H1 (cell line): ENCODE measurements around the gene HOTAIR. TPM values are rescaled to one million over a fixed set of nuclear protein-coding genes. Genes with fewer than 3 reads are reported as not detected.

Experiments used
- CTCF ChIA-PET: fragments of 300-600 bp; sonication (Branson Sonifier 250); formaldehyde crosslinking; loops from one replicate; lab custom pipeline; 2021; ENCODE audit not compliant: partially characterized antibody; lab: Charles Lee
- POLR2A ChIA-PET: fragments of 300-600 bp; sonication (Branson Sonifier 250); formaldehyde crosslinking; loops from one replicate; lab custom pipeline; 2021; ENCODE audit warnings: inconsistent platforms; ENCODE audit not compliant: partially characterized antibody; lab: Charles Lee
- DNase-seq, 2 experiments: peaks; one replicate each; pipeline versions ENCODE4 v3.0.0 to v3.0.0-alpha.2; 2010 to 2022; ENCODE audit warnings: low spot score in 2 of 2, low read depth in 1 of 2, mixed read lengths in 1 of 2
- FAIRE-seq: peaks from 2 replicates; lab custom pipeline; 2011; peaks lifted over from hg19 to GRCh38; lab: Jason Lieb, UNC
- H2AFZ ChIP-seq: 2 replicates; pipeline ENCODE4 v1.8.1; 2012; ENCODE audit warnings: low read length, inconsistent platforms
- H2AK5ac ChIP-seq: 2 replicates; pipeline ENCODE4 v1.6.1; 2013; ENCODE audit warnings: low read depth, low read length
- H2BK120ac ChIP-seq: replicated peaks from 2 replicates; pipeline ENCODE3; 2013; ENCODE audit warnings: low read depth, low read length, inconsistent platforms
- H2BK12ac ChIP-seq: 2 replicates; pipeline ENCODE4 v1.6.1; 2013; ENCODE audit warnings: low read depth, low read length
- H2BK15ac ChIP-seq: 2 replicates; pipeline ENCODE4 v1.6.1; 2013; ENCODE audit warnings: low read length
- H2BK20ac ChIP-seq: 2 replicates; pipeline ENCODE4 v1.6.1; 2013; ENCODE audit warnings: low read length
- H2BK5ac ChIP-seq: 2 replicates; pipeline ENCODE4 v1.6.1; 2013; ENCODE audit warnings: low read depth, low read length
- H3K14ac ChIP-seq: 2 replicates; pipeline ENCODE4 v1.6.1; 2013; ENCODE audit warnings: inconsistent platforms; ENCODE audit not compliant: insufficient read length
- H3K18ac ChIP-seq: 2 replicates; pipeline ENCODE4 v1.6.1; 2013; ENCODE audit warnings: low read length; ENCODE audit errors: extremely low read depth
- H3K23ac ChIP-seq: 2 replicates; pipeline ENCODE4 v1.6.1; 2013; ENCODE audit warnings: inconsistent platforms; ENCODE audit not compliant: insufficient read length
- H3K23me2 ChIP-seq: 2 replicates; pipeline ENCODE4 v1.6.1; 2013; ENCODE audit warnings: low read depth, low read length
- H3K27ac ChIP-seq: 2 replicates; pipeline ENCODE4 v1.6.1; 2011; ENCODE audit warnings: low read depth, low read length, inconsistent platforms
- H3K27me3 ChIP-seq, 4 experiments: replicated peaks in 1 of 4; 1 replicate in 1 of 4; 2 replicates in 3 of 4; pipeline versions ENCODE4 v1.6.1 to v1.8.1; 2011 to 2013; ENCODE audit warnings: low read length in 3 of 4, mild to moderate bottlenecking in 3 of 4, inconsistent platforms in 2 of 4, mixed read lengths in 2 of 4, moderate library complexity in 1 of 4; ENCODE audit not compliant: control insufficient read depth in 3 of 4, insufficient read depth in 3 of 4; ENCODE audit errors: extremely low read depth in 1 of 4
- H3K36me3 ChIP-seq, 4 experiments: 2 replicates each; pipeline versions ENCODE4 v1.6.1 to v1.8.1; 2011 to 2013; ENCODE audit warnings: mild to moderate bottlenecking in 4 of 4, low read length in 3 of 4, moderate library complexity in 2 of 4, control low read depth in 1 of 4, inconsistent platforms in 1 of 4; ENCODE audit not compliant: insufficient read depth in 4 of 4, control insufficient read depth in 2 of 4
- H3K4ac ChIP-seq: replicated peaks from 2 replicates; pipeline ENCODE3; 2013; ENCODE audit warnings: low read length, low read depth, mixed read lengths, inconsistent platforms; ENCODE audit not compliant: insufficient read length
- H3K4me1 ChIP-seq, 4 experiments: replicated peaks in 1 of 4; 1 replicate in 1 of 4; 2 replicates in 3 of 4; pipeline versions ENCODE4 v1.6.1 to v1.8.1; 2011 to 2013; ENCODE audit warnings: low read length in 3 of 4, inconsistent platforms in 2 of 4, mixed read lengths in 1 of 4; ENCODE audit not compliant: insufficient read depth in 4 of 4, control insufficient read depth in 3 of 4
- H3K4me2 ChIP-seq, 2 experiments: 2 replicates each; pipeline versions ENCODE4 v1.6.1 to v1.8.1; 2011 to 2013; ENCODE audit warnings: low read depth in 2 of 2, low read length in 2 of 2, control low read depth in 1 of 2, inconsistent platforms in 1 of 2, mild to moderate bottlenecking in 1 of 2; ENCODE audit not compliant: insufficient read depth in 1 of 2
- H3K4me3 ChIP-seq, 4 experiments: fragments of 200-600, 300-600 bp in 1 of 4; sonication (generic), shearing (Covaris generic), sonication (Bioruptor Twin) in 1 of 4; 2 replicates each; pipeline versions ENCODE4 v1.5.1 to v1.8.1; 2011 to 2016; ENCODE audit warnings: low read length in 4 of 4, low read depth in 3 of 4, control low read depth in 2 of 4, inconsistent platforms in 2 of 4, mild to moderate bottlenecking in 2 of 4, mixed read lengths in 1 of 4, moderate library complexity in 1 of 4; ENCODE audit not compliant: insufficient read depth in 2 of 4; ENCODE audit errors: extremely low read depth in 1 of 4
- H3K56ac ChIP-seq: replicated peaks from 2 replicates; pipeline ENCODE3; 2013; ENCODE audit warnings: low read depth, mild to moderate bottlenecking, mixed read lengths, low read length, inconsistent platforms; ENCODE audit not compliant: insufficient read length
- H3K79me1 ChIP-seq: 2 replicates; pipeline ENCODE4 v1.6.1; 2013; ENCODE audit warnings: low read depth, low read length, control low read depth
- H3K79me2 ChIP-seq, 2 experiments: 2 replicates each; pipeline versions ENCODE4 v1.6.1 to v1.8.1; 2012 to 2013; ENCODE audit warnings: low read length in 2 of 2, mild to moderate bottlenecking in 2 of 2, inconsistent platforms in 1 of 2; ENCODE audit not compliant: insufficient read depth in 2 of 2, control insufficient read depth in 1 of 2
- H3K9ac ChIP-seq, 4 experiments: replicated peaks in 1 of 4; 1 replicate in 1 of 4; 2 replicates in 3 of 4; pipeline versions ENCODE4 v1.6.1 to v1.8.1; 2011 to 2013; ENCODE audit warnings: low read depth in 3 of 4, low read length in 3 of 4, control low read depth in 2 of 4, mild to moderate bottlenecking in 2 of 4, moderate library complexity in 2 of 4, inconsistent platforms in 1 of 4; ENCODE audit errors: extremely low read depth in 1 of 4
- H3K9me3 ChIP-seq, 2 experiments: 2 replicates each; pipeline versions ENCODE4 v1.6.1 to v1.8.1; 2012 to 2013; ENCODE audit warnings: mild to moderate bottlenecking in 2 of 2, moderate library complexity in 2 of 2, control low read depth in 1 of 2, inconsistent platforms in 1 of 2, low read depth in 1 of 2, low read length in 1 of 2, mixed read lengths in 1 of 2; ENCODE audit not compliant: insufficient read depth in 2 of 2
- H4K20me1 ChIP-seq, 2 experiments: replicated peaks in 1 of 2; 2 replicates each; pipeline versions ENCODE3 to v1.8.1; 2011 to 2013; ENCODE audit warnings: inconsistent platforms in 2 of 2, low read length in 2 of 2, mild to moderate bottlenecking in 1 of 2; ENCODE audit not compliant: insufficient read depth in 2 of 2, control insufficient read depth in 1 of 2
- H4K5ac ChIP-seq: 2 replicates; pipeline ENCODE4 v1.6.1; 2013; ENCODE audit warnings: low read length, low read depth, mixed read lengths, inconsistent platforms; ENCODE audit not compliant: insufficient read length
- H4K8ac ChIP-seq: 2 replicates; pipeline ENCODE4 v1.8.0; 2013; ENCODE audit warnings: mild to moderate bottlenecking, moderate library complexity, low read length, inconsistent platforms; ENCODE audit not compliant: insufficient read depth; ENCODE audit errors: extremely low read depth
- H4K91ac ChIP-seq: replicated peaks from 2 replicates; pipeline ENCODE3; 2013; ENCODE audit warnings: low read length, mixed read lengths, inconsistent platforms; ENCODE audit not compliant: insufficient read length
- CBX8 ChIP-seq: fragments of 300-800, 300-1000 bp; sonication (generic); IDR thresholded peaks from 2 replicates; pipeline ENCODE4 v1.7.1; 2016; ENCODE audit warnings: low read depth, low read length, borderline replicate concordance
- CEBPB ChIP-seq: IDR thresholded peaks from 2 replicates; pipeline ENCODE4 v1.6.1; 2012; ENCODE audit warnings: low read depth, low read length
- CREB1 ChIP-seq: IDR thresholded peaks from 2 replicates; pipeline ENCODE4 v1.6.1; 2012; ENCODE audit warnings: inconsistent platforms
- EP300 ChIP-seq, 2 experiments: IDR thresholded peaks; 1 replicate in 1 of 2; 2 replicates in 1 of 2; pipeline ENCODE4 v1.6.1; 2011 to 2012; ENCODE audit warnings: low read depth in 2 of 2, low read length in 2 of 2, mild to moderate bottlenecking in 2 of 2, borderline replicate concordance in 1 of 2, inconsistent platforms in 1 of 2, moderate library complexity in 1 of 2
- EZH2 ChIP-seq: fragments of 200-600 bp; sonication (generic); IDR thresholded peaks from 2 replicates; pipeline ENCODE4 v1.7.1; 2012; ENCODE audit warnings: low read depth, mild to moderate bottlenecking, moderate library complexity, low read length, inconsistent platforms; ENCODE audit not compliant: severe bottlenecking
- HDAC2 ChIP-seq, 2 experiments: fragments of 300-600 bp in 1 of 2; sonication (generic) in 1 of 2; IDR thresholded peaks; 2 replicates each; pipeline ENCODE4 v1.6.1; 2011 to 2012; ENCODE audit warnings: low read depth in 2 of 2, low read length in 2 of 2, mild to moderate bottlenecking in 2 of 2, moderate library complexity in 2 of 2, borderline replicate concordance in 1 of 2, inconsistent platforms in 1 of 2
- JUN ChIP-seq: IDR thresholded peaks from 2 replicates; pipeline ENCODE4 v1.6.1; 2011; ENCODE audit warnings: low read depth, mild to moderate bottlenecking, improper control_type of control experiment, low read length
- KDM5A ChIP-seq: fragments of 200-600 bp; IDR thresholded peaks from 2 replicates; pipeline ENCODE4 v1.7.1; 2012; ENCODE audit warnings: mild to moderate bottlenecking, low read length, inconsistent platforms, mixed read lengths
- NRF1 ChIP-seq: IDR thresholded peaks from 2 replicates; pipeline ENCODE4 v1.6.1; 2011; ENCODE audit warnings: mild to moderate bottlenecking, low read depth, low read length, improper control_type of control experiment
- PHF8 ChIP-seq: fragments of 200-600 bp; sonication (generic); conservative IDR thresholded peaks from 2 replicates; pipeline ENCODE4 v1.7.1; 2012; ENCODE audit warnings: low read depth, mild to moderate bottlenecking, inconsistent platforms, low read length, moderate library complexity
- SIX5 ChIP-seq: IDR thresholded peaks from 2 replicates; pipeline ENCODE4 v1.6.1; 2011; ENCODE audit warnings: mild to moderate bottlenecking, low read depth, low read length
- WGBS, 2 experiments: shearing (Covaris generic) in 1 of 2; methylation state at CpG; one replicate each; pipeline versions ENCODE4 v1.1.6 to v1.1.7; 2013 to 2015; ENCODE audit warnings: low lambda C conversion rate in 2 of 2, mixed read lengths in 2 of 2, inconsistent platforms in 1 of 2, low coverage in 1 of 2, missing lambda C conversion rate in 1 of 2; ENCODE audit not compliant: insufficient replicate concordance in 2 of 2, insufficient coverage in 1 of 2, insufficient read length in 1 of 2; ENCODE audit errors: extremely low coverage in 1 of 2, missing lambda C conversion rate in 1 of 2; 5-methylcytosine and 5-hydroxymethylcytosine counted together
- polyA plus RNA-seq, 7 experiments: library from polyadenylated mRNA; depleted of rRNA in 3 of 7; stranded (reverse) in 5 of 7; unstranded in 2 of 7; fragments of >200 nt in 5 of 7; fragments of 200-250 nt in 2 of 7; gene quantifications; 1 replicate in 5 of 7; 2 replicates in 1 of 7; 4 replicates in 1 of 7; pipeline versions ENCODE4 v1.2.1 to v1.2.3, GENCODE V29; 2011 to 2013; ENCODE audit warnings: missing spikeins in 2 of 7, mixed read lengths in 2 of 7
- total RNA-seq: library from RNA; stranded (reverse); fragmentation: NEBNext Ultra II Directional; extraction: Animal tissue kit (Norgen Biotek cat#: 25700); gene quantifications from 2 replicates; pipeline ENCODE4 v1.2.1, GENCODE V29; 2021

The HOTAIR gene
- total and polyA plus RNA-seq, 2 of the 8 experiments (the other 6 are each of a cell fraction or from before 2014, with no cell fraction given): not detected

GRCh38 chr12:53994264-53995001, 19.7 kb upstream of the HOTAIR start:
- H3K4me3 ChIP-seq: peak overlapping the region in 1 of 4 experiments; percentile 5; a peak in 1 of 8 replicates
- ChIA-PET POLR2A (interaction anchor here (1.6 kb wide), 1 partner anchor 8 kb away, joined by 4 read pairs; no protein-coding TSS in a partner anchor), CTCF (interaction anchor here (0.7 to 4.4 kb wide), 5 partner anchors 9 to 213 kb away, joined by 3 to 28 read pairs (median 15); partner anchors contain the start of gene HOXC10)
- H3K27ac ChIP-seq: no peak overlapping the region
- no peaks in the 10 kb centered on the region for H3K79me1 ChIP-seq
- no peak overlapping the region for H3K23ac ChIP-seq
- H2AFZ ChIP-seq: no peak overlapping the region
- peaks cover 0 to 19% (median 0%) of the 10 kb centered on the region in 4 experiments; a peak in 1 of 8 replicates for H3K36me3 ChIP-seq
- H3K4ac ChIP-seq: no peak overlapping the region
- no peak overlapping the region for H3K56ac ChIP-seq
- peaks cover 2% of the 10 kb centered on the region; the same call in 1 of the 2 replicates for H3K23me2 ChIP-seq
- H3K14ac ChIP-seq: no peak overlapping the region
- no peak overlapping the region for H2BK20ac ChIP-seq
- FAIRE-seq (no peak), DNase-seq (no peak)
- H3K4me2 ChIP-seq: peak overlapping the region; percentile 23 to 56
- 0 out of 2 replicates have a peak overlapping the region, but pooled peaks have one; percentile 46 for H2BK15ac ChIP-seq
- peak overlapping the region; percentile 93 for H2AK5ac ChIP-seq
- H2BK12ac ChIP-seq: peak overlapping the region; percentile 87; the same call in 1 of the 2 replicates
- H3K9ac ChIP-seq: no peak overlapping the region
- WGBS, 2 experiments: 13% methylated on average over 35 of the region's 60 CpGs; no CpG with 5 or more reads in 1 of the 2 experiments
- H3K27me3 ChIP-seq: peaks cover 97 to 100% (median 100%) of the 10 kb centered on the region in 4 experiments
- H3K18ac ChIP-seq: peak overlapping the region; percentile 19; the same call in 1 of the 2 replicates
- H2BK5ac ChIP-seq: no peak overlapping the region
- peaks cover 29 to 30% of the 10 kb centered on the region in 2 experiments for H4K20me1 ChIP-seq
- no peak overlapping the region for H4K91ac ChIP-seq
- H3K79me2 ChIP-seq: no peaks in the 10 kb centered on the region
- peaks cover 0 to 4% of the 10 kb centered on the region in 2 experiments; a peak in 1 of 4 replicates for H3K9me3 ChIP-seq
- no peak overlapping the region for H2BK120ac ChIP-seq
- H4K8ac ChIP-seq: no peak overlapping the region
- peaks cover 0 to 15% (median 3%) of the 10 kb centered on the region in 4 experiments; a peak in 5 of 7 replicates for H3K4me1 ChIP-seq
- H4K5ac ChIP-seq: no peak overlapping the region
- peak; percentile 99 for TF ChIP-seq EZH2
- no peak for TF ChIP-seq CEBPB
- no peak for TF ChIP-seq EP300 (IDR thresholded peaks at IDR 0.05; ENCODE audit: borderline replicate concordance in 1 of 2, low read depth in 2 of 2, low read length in 2 of 2)
- no peak for TF ChIP-seq CREB1
- TF ChIP-seq PHF8: no peak
- no peak for TF ChIP-seq NRF1
- no peak for TF ChIP-seq HDAC2 (IDR thresholded peaks at IDR 0.05; ENCODE audit: borderline replicate concordance in 1 of 2, low read depth in 2 of 2, low read length in 2 of 2)
- TF ChIP-seq JUN: no peak
- no peak for TF ChIP-seq KDM5A
- no peak for TF ChIP-seq CBX8
- TF ChIP-seq SIX5: no peak
